Inflammatory macrophage treated with lipopolysaccharide for 1 hour (primary cell): ENCODE measurements around the gene ZFP1.

ENCODE experiments used
- DNase-seq, 2 donors: peaks; one replicate each; pipeline ENCODE4 v3.0.0-alpha.2; 2020 to 2022

The ZFP1 gene

DNA sequence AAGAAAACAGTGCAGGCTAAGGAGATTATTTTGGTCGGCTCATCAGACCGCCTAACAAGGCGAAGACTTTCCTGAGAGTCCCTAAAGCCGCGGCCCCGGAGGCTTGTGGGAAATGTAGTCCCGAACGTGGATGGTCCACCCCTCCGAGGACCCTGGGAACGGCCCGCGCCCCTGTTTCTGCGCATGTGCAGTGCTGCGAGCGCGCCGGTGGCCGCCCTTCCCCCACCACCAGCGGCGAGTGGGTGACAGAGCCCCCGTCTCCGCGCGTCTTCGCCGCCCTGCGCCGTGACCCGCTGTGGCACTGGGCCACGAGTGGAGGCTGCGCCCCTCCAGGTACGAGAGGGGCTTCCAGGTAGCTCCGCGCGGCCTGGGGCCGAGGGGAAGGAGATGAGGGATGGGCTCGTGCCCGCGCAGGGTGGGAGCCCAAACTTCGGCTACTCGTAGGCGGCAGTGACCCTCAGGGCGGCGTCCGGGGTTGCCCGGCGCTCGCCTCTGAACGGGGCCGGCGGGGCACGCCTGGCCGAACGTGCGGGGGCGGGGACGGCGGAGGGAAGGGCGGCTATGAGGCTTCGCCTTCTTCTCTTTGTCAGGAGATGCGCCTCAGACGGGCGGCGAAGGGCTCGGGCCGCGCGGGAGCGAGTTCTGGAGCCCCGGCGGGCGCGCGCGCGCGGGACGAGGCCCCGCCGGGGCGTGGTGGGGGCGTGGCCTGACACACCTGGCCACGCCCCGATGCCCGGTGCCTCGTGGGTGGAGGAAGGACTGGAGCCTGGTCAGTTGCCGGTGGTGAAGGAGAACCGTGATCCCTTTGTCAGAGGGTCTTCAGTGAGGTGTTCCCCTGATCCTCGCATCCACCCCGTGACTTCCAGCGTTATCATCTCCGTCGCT is at the start of gene ZFP1:
TSS of gene ZFP1 (plus strand) at position 214 of the 885 bp plus-strand sequence. CDS start 4,428 bp downstream, outside the sequence.
- DNase-seq, result peak; percentile 88 to 96

DNA sequence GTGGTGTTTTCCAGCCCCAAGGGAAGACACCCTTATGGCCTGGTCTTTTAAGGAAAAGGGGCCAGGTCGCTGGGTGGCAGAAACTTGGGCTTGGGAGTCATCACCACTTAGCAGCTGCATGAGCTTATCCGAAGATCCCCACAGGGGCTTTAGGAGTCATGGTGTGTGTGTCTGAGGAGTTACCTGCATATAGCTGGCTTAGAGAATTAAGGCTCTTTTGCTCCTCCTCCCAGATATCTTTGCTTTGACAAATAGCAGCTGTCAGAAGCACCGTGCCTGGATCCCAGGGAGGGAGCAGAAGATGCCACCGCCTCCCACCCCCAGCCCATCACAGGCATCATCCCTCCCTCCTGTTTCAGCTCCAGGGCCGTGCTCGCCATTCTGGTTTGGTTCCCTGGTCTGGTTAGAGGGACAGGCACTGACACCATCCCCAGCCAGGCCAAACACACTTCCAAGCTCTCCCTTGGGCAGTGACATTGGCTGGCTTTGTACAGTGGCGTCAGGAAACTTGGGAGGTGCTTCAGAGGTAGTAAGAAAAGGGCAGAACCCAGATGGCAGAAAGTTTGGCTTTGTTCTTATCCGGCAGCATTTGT is 49.2 kb upstream of the ZFP1 start:
- DNase-seq, result no peak

DNA sequence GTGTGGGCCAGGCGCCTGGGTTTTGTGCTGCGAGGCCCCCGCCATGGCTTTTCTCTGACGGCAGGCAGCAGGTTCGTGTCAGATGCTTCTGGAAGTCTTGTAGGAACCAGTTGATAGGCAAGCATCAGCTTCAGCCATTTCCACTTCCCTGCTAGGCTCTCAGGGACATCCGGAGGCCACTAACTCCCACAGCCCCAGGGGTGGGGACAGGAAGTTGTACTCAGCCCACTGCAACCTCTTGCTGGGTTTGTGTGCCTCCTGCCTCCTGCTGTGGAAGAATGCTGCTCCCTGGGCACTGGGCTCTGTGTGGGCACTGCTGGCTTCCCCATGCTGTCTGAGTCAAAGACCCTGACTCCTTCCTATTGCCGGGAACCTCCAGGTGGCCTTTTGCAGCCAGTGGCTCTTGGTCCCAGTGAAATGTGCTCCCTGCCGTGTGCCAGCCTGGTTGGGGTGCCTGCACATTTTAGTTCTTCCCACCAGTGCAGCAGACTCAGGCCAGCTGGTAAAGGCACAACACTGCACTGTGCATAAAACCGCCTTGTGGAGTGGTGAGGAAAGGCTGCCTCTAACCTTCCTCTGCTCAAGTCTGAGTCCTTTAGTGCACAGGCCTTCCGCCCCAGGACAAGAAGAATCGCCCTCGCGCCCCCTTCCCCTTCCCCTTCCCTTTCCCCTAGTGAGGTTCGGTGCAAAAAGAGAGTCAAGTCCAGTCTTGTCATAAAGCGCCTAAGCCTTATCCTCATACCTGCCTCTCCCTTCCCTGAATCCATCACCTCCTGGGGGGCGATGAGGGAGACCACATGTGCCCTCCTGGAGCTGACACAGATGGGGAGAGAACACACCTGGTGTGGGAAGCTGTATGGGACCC is 48.4 kb upstream of the ZFP1 start:
- DNase-seq, result peak; percentile 68 to 80

DNA sequence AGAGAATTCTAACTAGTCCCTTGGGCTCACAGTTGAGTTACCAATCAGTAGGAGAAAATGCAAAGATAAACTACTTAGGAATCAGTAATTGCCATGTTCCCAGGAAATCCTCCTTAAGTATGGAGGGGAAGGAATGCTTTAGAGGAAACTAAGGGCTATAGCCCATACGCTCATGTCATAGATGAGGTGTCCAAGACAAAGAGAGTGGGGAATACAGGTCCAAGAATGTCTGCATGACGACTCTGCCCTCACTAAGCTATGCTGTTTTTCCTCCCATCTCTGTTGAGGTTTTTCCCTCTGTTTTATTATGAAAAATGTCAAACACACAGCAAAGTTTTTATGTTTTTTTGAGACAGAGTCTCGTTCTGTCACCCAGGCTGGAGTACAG is 47.7 kb upstream of the ZFP1 start:
- DNase-seq, result no peak

DNA sequence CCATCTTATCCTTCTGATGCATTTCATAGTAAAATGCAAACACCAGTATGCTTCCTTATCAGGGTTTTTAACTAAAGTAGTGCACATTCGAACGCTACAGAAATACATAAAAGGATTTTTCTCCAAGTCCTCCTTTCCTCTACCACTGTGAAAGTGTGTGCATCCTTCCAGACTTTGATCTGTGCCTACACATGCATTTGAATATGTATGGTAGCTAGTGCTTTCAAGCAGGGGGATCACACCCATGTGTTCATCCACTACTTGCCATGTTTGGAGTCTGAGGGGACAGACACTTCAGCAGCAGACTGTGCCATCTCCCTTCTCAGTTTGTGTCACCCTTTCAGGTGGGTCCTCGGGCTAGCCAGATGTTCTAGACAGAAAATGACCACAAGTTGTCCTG is 46.7 kb upstream of the ZFP1 start:
- DNase-seq, result no peak

DNA sequence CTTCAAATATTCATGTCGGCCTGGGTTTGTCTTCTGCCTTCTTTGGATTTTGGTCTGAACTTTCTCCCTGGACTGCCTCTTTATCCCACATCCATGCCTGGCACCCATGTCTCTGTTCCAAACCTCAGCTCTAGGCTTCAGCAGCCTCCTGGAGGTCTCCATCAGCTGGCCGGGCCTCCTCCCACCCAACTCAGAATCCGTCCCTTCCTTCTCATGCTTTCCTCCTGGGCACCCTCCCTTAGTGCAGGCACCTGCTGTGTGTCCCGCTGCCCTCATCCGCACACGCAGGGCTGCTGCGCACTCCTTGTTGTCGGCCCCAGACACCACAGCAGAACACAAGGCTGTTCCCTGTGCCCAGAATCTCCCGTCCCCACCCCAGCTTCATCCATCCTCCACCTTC is 45.7 kb upstream of the ZFP1 start:
- no peak for DNase-seq

DNA sequence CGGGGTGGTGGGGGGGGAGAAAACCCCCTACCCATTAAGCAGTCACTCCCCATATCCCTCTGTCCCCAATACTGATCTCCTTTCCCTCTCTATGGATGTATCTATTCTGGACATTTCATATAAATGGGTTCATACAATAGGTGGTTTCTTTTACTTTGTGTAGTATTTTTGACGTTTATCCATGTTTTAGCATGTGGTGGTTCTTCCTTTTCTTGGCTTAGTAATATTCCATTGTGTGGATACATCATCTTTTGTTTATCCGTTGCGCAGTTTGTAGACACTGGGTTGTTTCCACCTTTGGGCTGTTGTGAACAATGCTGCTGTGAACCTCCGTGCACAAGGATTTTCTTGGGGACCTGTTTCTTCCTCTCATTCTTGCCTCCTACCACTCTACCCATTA is 44.3 kb upstream of the ZFP1 start:
- DNase-seq, result no peak

DNA sequence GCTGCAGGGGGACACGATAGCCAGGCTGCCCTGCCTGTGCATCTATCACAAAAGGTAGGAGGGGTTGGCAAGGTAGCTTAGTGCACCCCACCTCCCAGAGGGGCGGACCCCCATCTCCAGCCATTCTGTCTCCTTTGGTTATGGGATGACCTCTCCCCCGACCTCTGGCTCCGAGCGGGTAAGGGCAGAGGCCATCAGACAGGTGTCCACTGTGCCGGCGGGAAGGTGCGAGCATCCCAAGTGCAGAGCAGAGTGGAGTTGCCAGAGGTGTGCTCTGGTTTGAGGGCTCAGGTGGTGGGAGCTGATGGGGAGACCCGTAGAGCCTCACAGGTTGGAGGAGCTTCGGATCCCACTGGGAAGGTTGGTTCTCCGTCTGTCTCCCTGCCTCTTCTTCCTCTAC is 43.5 kb upstream of the ZFP1 start:
- DNase-seq, result no peak

DNA sequence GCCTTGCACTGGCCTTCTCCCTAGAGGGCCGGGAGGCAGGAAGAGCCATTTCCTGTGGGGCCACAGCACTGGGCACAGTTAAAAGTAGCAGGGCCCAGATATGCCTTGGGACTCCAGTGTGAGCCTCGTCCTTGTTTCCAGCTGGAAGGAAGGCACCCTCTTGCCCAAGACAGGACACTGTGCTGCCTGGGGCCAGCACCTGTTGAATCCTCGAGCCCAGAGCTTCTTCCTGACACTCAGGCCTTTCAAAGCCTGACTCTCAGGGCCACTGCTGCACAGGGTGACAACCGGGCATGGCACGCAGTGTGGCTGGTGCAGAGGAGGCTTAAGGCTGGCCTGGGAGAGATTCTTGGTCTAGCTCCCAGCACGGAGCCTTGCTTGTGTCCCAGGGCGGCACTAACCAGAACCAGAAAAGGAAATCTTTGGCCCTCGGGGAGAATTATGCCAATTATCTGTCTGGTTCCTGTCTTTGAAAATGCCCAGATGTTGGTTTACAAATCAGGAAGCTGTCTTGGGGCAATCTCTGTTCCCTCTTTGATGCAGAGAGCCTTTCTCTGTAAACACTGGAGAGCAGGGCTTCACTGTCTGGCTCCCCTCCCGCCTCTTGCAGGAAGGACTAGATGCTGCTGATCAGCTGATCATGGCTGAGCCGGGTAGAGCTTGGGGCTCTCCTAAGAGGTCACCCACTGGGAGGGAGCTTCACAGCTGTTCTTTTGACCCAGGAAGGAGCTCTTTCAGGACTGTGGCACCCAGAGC is 42.8 kb upstream of the ZFP1 start:
- peak; percentile 64 to 66 for DNase-seq

DNA sequence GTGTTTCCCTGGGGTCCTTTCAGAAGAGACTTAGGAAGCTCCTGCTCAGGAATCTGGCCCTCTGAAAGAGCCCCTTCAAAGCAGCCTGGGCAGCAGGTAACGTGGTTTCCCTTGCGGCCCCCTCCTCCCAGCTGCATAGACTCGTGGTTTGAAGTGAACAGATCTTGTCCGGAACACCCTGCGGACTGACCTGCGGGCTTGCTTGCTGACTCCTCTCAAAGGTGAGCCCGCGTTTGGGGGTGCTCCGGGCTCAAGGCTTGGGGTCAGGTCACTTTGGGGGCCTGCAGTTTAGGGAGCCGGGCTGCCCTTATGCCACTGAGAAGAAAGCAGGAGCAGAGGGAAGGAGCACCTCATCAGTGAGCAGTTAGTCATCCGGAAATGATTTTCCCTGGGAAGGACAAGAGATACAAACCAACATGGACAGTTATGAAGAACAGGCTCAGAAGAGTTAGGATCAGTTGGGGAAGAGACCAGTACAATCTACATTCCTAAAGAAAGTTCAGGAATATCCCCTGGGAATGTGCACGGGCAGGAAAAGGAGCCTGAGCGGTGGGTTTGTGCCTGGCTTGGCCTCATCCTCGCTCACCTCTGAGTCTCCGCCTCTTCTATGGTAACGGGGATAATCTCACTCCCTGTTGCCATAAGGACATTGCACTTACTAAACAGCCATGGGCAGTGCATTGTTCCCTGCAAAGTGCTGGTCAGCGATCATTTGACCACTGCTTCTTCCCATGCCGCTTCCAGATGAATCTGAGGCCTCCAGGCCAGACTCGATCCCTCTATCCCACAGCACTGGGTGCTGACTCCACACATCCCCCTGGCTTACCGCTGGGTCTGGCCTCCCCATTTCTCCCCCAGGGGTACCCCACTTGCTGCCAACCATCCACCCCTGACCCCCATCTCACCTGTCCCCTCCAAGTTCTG is 41.7 kb upstream of the ZFP1 start:
- no peak for DNase-seq

DNA sequence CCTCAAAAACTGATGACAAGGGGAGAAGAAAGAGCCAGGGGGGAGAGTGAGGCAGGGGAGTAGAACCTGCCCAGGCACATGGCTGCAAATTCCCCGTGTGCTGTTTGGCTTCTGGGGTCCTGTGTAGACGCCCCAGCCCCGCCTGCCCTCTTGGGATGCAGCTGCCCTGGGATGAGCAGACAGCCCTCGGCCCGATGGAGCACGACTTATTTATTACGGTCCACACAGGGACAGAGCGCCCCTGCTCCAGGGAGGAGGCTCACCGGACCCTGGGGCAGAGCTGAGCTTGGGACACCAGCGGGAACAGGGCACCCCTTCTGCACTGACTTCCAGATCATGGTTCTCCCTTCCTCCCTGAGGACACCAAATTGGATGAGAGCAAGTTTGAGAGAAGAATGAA is 40.8 kb upstream of the ZFP1 start:
- DNase-seq, result no peak

DNA sequence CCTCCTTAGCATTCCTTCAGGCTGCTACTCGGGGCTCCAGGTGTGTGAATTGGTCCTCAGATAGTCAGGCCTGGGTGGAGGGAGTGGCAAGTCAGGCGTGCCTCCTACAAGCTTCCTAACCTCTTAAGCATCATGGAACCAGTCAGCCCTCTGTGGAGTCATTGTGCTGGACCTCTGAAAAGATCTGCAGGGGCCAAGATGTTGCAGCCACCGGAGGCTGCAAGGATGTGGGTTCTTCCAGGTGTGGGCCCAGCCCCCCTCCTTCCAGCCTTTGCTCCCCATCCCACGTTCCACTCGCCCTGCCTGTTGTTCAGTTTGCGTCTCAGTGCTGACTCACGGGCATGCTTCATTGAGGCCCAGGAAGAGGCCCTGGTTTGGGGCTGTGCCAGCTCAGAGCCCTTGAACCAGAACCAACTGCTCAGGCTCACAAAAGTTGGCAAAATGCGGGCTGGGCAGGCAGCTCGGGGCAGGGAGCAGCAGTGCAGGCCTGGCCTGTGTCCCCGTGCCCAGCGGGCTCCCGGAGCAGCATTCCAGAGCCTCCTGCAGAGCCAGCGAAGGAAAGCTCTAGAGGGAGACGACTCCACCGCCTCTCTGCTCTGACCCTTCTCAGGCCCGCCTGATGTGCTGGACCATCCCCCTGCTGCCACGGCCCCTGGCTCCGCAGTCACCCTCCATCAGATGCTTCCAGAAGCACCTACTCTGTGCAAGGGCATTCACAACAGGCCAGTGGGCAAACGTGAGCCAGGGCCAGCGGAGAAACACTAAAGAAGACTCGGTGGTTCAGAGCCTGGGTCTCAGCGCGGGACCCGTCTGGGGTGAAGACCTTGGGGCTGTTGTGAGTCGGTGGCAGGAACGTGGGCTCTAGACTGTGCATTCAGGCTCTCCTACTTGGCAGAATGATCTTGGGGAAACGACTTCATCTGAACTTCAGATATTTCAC is 39.3 kb upstream of the ZFP1 start:
- DNase-seq, result peak; percentile 54 to 56

DNA sequence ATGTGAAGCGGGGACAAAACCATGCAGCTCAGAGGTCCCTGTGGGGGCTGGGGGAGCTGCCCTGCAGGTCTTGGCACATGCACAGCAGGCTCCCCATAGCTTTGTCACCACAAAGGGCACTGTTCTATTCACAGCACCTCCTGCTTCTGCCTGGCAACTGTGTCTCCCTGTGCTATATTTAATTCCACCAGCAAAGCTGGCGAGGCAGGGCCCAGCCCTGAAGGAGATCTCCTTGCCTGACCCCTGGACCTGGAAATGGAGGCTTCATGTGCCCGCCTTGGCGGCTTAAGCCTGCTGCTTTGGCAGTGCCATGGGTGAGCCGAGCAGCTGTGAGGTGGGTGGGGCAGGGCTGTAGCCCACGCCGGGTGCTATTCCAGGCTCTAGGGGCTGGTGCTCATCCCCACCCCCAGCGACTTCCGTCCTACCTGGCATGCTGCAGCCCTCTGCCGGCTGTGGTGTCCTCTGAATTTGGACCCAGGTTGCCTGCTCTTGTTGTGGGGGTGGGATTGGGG is 38.5 kb upstream of the ZFP1 start:
- no peak for DNase-seq

DNA sequence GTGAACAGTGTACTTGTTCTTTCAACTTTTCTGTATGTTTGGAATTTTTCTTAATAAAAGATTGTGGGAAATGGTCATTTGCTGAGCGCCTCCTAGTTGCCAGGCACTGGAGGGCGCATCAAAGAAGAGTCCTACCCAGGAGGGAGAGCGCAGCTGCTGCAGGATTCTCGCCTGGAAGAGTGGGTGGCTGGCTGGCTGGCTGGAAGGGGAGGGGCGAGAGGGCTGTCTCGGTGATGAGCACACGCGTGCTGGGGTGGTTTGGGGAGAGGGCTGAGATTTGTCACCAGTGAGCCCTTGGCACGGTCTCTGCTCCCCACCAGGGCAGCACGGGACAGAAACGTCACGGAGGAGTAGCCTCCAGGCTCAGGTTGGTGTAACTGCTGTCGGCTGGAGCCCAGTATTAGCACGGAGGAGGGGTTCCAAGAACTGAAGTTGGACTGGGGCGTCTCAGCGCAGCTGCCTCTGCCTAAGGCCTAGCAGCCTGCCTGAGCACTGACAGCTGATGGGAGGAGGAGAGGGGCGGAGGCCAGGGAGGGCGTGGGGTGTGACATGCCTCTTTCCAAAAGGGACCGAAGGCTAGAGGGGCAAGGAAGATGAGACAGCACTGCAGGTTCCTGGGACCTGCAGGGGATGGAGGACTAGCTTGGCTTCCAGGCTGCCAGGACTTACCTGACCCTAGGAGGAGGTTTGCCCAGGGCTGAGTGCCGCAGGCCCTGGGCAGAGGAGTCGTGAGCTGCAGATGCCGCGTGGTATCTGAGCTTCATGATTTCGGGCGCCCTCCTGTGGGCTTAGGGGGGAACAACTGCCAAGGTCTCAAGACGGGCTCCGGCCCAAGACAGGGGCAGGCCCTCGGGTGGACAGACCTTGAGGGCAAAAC is 37.4 kb upstream of the ZFP1 start:
- DNase-seq, result peak; percentile 81 to 96

DNA sequence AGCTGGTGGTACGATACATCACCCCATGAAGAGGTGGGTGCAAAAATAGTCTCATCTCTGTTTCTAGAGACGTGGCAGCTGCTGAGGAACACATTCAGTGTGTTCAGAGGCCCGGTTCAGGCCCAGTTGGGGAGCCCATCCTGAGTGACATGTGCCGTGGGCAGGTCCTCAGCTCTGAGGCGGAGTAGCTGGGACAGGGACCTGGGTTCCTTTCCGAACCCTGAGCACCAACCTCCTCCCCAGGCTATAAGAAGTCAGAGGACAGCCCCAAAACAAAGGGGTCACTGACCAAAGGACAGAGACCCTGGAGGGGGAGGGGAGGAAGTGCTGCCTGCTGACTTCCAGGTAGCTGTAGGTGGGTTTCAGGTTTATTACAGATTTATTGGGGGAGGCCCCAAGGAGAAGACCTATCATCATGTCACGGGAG is 36.8 kb upstream of the ZFP1 start:
- no peak for DNase-seq

DNA sequence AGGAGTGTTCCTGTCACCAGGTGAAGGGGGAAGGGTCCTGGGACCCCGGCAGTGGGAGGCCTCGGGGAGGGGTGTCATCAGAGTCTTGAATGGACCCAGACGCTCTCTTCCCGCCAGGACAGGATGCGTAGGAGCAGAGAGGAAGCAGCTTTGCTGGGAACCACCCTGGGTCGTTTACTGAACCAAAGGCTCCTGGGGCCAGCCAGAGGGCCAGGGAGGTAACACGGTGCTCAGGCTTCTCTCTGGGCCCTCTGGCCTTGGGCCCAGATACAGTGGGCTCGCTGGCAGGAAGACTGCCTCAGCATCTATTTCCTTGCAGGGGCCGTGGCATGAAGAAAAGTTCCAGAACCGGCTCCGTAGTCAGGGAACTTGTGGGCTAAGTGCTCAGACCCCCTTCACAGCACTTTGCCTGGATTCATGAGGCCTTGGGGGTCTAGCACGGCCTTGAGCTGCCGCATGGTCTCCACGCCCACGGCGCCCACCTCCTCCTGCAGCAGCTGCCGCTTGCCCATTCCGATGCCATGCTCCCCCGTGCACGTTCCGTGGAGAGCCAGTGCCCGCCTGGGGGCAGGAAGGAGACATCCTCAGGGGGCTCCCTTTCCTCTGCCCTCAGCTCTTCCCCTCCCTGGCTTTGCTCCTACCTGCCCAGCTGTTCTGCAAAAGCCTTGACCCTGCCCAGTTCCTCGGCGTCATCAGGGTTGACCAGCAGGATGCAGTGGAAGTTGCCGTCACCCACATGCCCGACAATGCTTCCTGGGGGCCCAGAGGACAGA is 36.2 kb upstream of the ZFP1 start:
- peak; percentile 55 to 59 for DNase-seq

DNA sequence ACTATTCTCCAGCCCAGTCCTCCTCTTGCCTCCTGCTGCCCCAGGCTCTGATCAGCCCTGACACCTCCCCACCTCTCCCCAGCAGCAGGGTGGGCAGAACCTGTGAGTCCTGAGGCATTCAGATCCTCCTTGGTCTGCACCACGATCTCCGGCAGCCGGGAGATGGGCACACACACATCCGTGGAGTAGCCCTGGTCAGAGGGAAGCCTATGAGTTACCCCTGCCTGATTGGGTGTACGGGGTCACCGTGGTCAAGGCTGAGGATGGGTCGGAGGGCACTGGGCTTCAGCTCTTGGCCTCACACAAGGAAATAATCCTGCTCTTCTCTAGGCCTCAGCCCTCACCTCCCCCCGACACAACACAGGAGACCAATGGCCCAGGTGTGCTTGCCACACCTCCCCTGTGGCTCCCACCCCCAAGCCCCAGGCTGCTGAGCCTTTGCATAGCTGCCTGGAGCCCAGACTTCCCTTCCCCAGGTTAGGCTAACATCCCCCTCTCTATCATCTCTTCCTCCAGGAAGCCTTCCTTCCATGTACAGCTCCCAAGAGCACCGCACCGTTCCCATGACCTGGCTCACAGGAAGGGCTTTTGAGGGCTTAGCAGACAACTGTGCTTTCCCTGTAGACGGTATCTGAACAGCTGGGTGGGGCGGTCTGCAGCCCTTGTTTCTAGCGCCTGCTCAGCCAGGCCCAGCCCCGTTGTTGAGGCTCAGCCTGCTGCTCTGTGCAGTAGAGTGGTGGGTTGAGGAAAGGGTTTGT is 35.4 kb upstream of the ZFP1 start:
- no peak for DNase-seq
